GM21515 (cell line): ENCODE measurements around the gene COMP.

ENCODE experiments used
- ATAC-seq: cut with Tn5 transposase; IDR thresholded peaks from one replicate; pipeline ENCODE4 v1.9.1; 2021; ENCODE audit not compliant: unreplicated experiment

Gene COMP

GRCh38 chr19:18770663-18771327, 20.3 kb downstream of the COMP start:
- no peak for ATAC-seq

DNA sequence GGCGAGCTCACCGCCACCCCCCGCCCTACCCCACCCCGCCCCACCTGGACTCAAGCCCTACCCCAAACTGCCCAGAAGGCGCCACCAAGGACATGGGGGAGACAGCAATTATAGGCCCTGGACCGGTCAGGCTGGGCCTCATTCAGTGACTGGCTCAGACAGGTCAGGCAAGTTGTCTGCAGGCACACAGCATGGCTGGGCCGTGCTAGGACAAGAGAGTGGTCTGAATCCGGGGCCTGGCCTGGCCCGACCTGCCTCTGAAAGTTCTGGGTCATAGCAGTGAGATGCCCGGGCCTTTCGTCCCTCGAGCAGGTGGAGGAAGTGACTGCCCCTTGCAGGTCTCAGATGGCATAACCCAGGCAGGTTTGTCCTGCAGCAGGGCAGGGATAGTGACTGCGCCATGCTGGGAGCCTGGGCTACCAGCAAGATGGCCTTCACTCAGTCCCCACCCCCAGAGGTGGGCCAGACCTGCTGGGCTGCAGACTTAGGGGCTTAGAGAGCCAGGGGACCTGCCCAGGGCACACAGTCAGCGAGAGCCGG, 21.0 kb downstream of the COMP start:
- ATAC-seq = no peak

DNA sequence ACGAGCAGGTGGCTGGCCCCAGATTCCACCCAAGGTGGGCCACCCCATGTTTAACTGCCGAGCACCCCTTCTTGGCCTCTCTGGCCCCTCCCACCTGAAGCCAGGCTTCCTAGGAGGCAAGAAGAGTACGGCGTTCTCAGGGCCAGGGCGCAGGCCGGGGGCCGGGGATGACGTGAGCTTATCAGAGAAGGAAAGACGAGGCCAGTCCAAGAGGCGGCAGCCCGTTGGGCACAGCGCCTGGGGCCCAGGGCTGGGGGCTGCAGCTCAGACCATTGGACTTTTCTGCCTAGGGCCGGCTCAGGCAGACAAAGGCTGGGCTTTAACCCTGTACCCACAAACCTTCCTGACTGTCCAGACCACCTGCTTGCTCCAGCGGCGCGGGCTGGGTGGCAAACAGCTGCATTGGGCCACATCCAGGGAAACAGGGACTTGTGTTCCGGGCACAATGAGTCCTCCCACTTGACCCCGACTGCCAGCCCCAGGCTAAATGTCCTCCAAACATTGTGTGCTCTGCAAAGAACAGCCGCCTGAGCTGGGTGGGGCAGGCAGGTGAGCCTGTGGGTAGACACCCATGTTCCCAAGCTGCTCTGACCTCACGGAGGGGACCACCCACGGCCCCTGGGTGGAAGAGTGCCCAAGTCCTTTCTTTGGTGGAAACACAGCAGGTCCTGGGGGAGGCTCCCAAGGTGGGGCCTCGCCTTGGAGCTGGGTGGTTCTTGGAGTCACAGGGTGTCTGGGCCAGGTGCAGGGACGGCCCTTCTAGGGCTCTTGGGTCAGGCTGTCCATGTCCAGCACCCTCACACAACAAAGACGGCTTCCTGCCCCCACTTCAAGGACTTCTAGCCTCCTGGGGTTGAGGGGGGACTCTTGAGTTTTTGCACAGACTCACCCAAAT, 21.9 kb downstream of the COMP start:
- ATAC-seq = no peak

DNA sequence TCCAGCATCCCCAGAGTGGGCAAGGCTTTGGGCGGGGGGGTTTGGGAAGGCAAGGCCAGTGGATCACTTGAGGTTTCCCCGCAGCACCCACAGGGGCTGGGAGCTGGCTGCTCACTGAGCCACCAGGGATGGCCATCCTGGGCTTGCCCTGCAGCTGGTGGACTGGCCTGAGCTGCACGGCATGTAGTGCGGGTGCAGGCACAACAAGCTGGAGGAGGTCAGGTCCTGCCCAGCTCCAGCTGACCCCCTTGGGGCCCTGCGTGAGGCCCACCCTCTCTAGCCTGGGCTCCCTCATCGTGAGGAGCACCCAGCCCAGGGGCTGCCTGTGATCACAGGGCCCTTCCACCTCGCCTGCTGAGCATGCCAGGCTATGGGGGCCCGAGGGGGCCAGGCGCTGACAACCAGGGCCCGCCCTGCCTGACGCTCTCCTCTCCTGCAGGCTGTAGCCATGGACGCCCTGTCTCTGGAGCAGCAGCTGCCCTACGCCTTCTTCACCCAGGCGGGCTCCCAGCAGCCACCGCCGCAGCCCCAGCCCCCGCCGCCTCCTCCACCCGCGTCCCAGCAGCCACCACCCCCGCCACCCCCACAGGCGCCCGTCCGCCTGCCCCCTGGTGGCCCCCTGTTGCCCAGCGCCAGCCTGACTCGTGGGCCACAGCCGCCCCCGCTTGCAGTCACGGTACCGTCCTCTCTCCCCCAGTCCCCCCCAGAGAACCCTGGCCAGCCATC, 22.9 kb downstream of the COMP start:
- ATAC-seq = no peak

- ATAC-seq = no peak
These were observed 25.9 kb downstream of the COMP start for GRCh38 chr19:18765224-18765623.

DNA sequence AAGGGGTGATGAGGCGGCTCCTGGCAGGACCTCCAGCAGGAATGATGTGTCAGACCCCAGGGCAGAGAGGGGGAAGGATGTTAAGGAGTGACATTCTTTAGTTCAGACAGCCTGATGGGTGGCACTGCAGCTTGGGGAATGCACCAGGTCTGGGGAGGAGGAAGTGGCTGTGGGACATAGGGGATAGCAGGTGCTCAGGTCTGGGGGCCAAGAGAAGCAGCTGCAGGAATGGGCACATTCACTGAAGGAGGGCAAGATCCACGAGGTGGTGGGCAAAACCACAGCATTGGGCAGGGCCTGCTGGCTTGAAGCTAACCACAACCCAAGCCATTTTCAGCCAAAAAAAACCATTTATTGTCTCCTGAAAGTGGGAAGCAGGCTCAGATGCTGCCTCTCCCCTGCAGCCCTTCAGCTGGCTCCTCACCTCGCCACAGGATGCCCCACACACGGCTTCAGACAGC, 26.5 kb downstream of the COMP start:
- ATAC-seq = no peak

DNA sequence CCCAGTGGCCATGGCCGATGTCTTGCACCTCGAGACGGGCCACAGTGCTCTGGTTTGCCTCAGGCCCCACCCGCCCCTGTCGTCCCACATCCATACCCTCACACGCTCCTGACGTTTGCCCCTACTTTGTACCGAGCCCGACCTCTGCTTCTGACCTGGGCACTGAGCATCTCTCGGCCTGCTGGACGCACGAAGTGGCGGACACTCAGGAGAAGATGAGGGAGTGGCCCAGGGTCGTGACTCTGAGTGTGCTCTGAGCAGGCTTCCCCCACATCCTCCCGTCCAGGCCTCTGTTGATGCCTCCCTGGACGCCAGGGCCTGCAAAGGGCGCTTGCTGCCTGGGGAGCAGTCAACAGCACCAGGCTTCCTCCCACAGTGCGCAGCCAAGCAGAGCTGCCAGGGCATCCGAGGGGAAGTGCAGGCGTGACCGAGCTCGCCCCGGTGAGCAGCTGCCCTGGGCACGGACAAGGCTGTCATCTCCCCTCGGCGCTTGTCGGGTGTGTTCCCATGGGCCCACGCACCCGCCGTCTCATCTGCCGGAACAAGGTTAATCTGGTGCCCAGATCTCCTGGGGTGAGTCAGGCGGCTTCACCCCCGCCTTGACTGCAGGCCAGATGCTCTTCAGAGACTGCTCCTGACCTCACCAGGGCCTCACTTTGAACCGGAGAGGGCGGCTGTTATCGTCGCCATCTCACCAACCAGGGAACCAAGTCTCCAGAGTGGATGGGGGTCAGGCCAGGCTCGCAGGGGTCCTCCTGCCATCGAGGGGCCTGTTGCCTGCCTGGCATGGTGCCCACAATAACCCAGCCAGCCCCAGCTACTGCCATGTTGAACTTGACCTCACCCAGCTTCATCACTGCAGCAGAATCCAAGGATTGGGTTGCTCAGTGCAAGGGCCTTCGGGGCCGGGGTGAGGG, 27.2 kb downstream of the COMP start:
- ATAC-seq = no peak

- no peak for ATAC-seq
These were observed 28.7 kb downstream of the COMP start for GRCh38 chr19:18762125-18763023.

- ATAC-seq = no peak
These were observed 29.5 kb downstream of the COMP start for GRCh38 chr19:18761531-18762110.

DNA sequence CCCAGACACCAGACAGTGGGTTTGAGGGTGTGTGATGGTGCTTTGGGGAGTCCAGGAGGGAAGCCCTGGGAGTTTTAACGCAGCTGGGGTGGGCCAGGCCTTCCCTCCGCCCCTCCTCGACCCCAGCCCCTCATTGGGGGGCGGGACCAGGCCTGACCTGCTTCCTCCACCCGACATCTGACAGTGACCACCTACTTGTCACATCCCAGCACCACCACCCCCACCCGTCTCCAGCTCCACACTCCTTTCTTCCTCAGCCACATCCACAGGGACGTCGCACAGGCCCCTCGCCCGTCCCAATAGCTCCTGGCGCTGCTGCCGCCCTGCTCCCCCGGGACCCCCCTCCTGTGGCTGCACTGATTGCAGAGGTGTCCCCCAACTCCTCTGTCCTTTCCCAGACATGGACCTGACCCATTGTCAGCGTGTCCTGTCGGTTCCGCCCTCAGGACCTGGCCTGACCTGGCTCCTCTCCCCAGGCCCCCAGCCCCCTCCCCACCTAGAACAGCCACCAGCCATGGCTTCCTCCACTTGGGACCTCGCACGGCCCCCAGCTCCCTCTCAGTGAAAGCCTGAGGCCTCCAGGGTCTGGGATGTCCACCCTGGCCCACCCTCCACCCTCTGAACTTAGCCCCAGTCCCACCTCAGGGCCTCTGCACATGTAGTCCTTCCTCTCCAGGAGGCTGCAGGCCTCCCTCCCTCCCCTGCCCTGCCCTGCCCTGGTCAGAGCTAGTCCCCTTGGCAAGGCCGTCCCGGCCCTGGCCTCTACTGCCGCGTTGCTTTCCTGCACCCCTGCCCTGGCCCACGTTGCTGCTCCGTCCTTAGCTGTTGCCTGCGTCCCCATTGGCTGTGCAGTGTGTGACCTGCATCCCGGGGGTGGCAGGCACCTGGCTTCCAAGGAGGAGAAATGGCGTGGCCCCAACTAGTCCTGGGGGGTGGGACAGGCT, 30.4 kb downstream of the COMP start:
- no peak for ATAC-seq

GRCh38 chr19:18759995-18760426, 31.1 kb downstream of the COMP start:
- ATAC-seq = no peak

GRCh38 chr19:18759304-18759994, 31.7 kb downstream of the COMP start:
- no peak for ATAC-seq

DNA sequence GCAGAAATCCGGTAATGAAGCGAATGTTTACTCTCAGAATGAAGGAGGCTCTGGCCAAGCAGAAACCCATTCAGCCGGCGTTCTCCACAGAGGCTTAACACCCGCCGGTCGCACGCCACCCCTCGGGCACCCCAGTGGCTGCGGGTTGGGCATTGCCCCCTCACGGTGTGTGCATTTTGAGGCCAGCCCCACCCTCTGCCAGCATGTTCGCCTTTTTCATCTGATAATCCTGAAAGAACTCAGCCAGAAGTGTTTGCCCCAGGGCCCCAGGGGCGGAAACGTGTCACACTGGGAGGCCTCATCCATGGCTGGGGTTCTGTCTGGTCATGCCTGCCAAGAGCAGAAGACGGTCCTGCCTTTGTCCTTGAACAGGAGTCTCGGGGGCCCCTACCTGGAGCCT, 34.2 kb downstream of the COMP start:
- no peak for ATAC-seq

DNA sequence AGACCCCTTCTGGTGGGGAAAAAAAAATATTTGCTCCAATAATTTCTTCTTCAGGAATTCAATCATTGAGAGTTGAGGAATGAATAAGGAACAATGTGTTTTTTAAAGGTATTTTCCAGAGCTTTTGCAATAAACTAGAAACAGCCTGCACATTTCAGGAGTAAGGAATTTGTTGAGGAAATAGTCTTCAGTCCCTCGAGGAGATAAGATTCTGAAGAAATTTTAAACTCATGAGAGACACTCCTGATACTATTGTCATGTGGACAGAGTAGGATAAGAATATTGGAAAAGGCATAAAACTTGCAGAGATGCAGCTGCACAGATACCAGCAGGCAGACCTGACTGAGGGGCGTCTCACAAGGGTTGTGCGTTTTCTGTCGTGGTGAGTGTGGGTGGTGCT, 36.6 kb downstream of the COMP start:
- ATAC-seq = no peak

- ATAC-seq = no peak
These were observed 39.5 kb downstream of the COMP start for GRCh38 chr19:18751571-18751970.

- ATAC-seq = no peak
These were observed 40.7 kb downstream of the COMP start for GRCh38 chr19:18750295-18750970.
